Adrenal gland (tissue), 12 donors: Measurements from ENCODE around the gene CEMIP2. TPM values are rescaled to one million over a fixed set of nuclear protein-coding genes. Genes with fewer than 3 reads are reported as not detected.

Source experiments
- DNase-seq, 7 donors: peaks; one replicate each; pipeline ENCODE4 v3.0.0-alpha.2; 2019 to 2020
- H3K27ac ChIP-seq, 5 donors: fragments of 200-600 bp; sonication (generic) in 4 of 5; 1 replicate in 3 of 5; 2 replicates in 2 of 5; pipeline versions ENCODE4 v1.5.1 to v1.8.0; 2016 to 2020; ENCODE audit warnings: mild to moderate bottlenecking in 1 of 5
- H3K27me3 ChIP-seq: fragments of 200-600 bp; 2 replicates; pipeline ENCODE4 v1.8.0; 2021
- H3K36me3 ChIP-seq, 2 donors: fragments of 200-600 bp; replicated peaks in 1 of 2; 1 replicate in 1 of 2; 2 replicates in 1 of 2; pipeline versions ENCODE4 v1.5.1 to v1.8.0; 2018 to 2022
- H3K4me1 ChIP-seq, 2 donors: fragments of 200-600 bp; replicated peaks in 1 of 2; 1 replicate in 1 of 2; 2 replicates in 1 of 2; pipeline versions ENCODE4 v1.5.1 to v1.8.0; 2018 to 2021
- H3K4me3 ChIP-seq, 4 donors: fragments of 200-600 bp; sonication (generic) in 3 of 4; one replicate each; pipeline ENCODE4 v1.5.1; 2016 to 2018
- H3K9me3 ChIP-seq, 3 donors: fragments of 200-600 bp; sonication (generic) in 1 of 3; replicated peaks in 1 of 3; 1 replicate in 2 of 3; 2 replicates in 1 of 3; pipeline versions ENCODE4 v1.5.1 to v1.8.0; 2016 to 2021
- CTCF ChIP-seq, 6 experiments: fragments of 450-650 bp in 4 of 6; fragments of 200-600 bp in 2 of 6; sonication (generic) in 1 of 6; IDR thresholded peaks; 1 replicate in 5 of 6; 2 replicates in 1 of 6; pipeline versions ENCODE4 v1.5.1 to v1.8.0; 2016 to 2021; ENCODE audit warnings: antibody characterized with exemption in 6 of 6, mild to moderate bottlenecking in 2 of 6, moderate library complexity in 1 of 6
- POLR2A ChIP-seq, 2 donors: fragments of 450-650 bp; IDR thresholded peaks; one replicate each; pipeline ENCODE4 v1.6.1; 2017; ENCODE audit warnings: antibody characterized with exemption in 2 of 2, mild to moderate bottlenecking in 2 of 2, moderate library complexity in 1 of 2
- WGBS, 4 donors: extraction: QIAGEN DNeasy Blood & Tissue Kit in 2 of 4; methylation state at CpG; one replicate each; pipeline versions ENCODE4 v1.1.5 to v1.1.7; 2013 to 2017; 5-methylcytosine and 5-hydroxymethylcytosine counted together
- intact Hi-C, 2 donors: fragments of 100-400 bp; cut with DNase I; formaldehyde crosslinking; loops; one replicate each; pipeline versions ENCODE4 v1.14.1 to v1.15.0; 2022 to 2023
- polyA plus RNA-seq, 3 donors: library from polyadenylated mRNA; stranded (reverse); fragments of 200-250 nt in 2 of 3; fragments of 350-450 nt in 1 of 3; fragmentation: Illumina TruSeq in 1 of 3; extraction: RNeasy Lipid Tissue Mini Kit (QIAGEN cat#74804) in 1 of 3; gene quantifications; one replicate each; pipeline ENCODE4 v1.2.3, GENCODE V29; 2013 to 2014
- total RNA-seq, 9 donors: library from RNA; depleted of rRNA in 4 of 9; stranded (reverse); fragments of >200 nt in 4 of 9; fragments of 120-200 nt in 1 of 9; fragmentation: NEBNext Ultra II Directional in 1 of 9; extraction: Animal tissue kit (Norgen Biotek cat#: 25700) in 1 of 9; gene quantifications; one replicate each; pipeline versions ENCODE4 v1.1.0 to v1.2.4, GENCODE V29; 2013 to 2023
- donor health status: healthy with polysubstance abuse.
- donor health status: Bipolar disorder and iron deficiency.
- donor health status: DM: yes; HTN: yes; CAD: no.
- donor health status: DM: no; HTN: no; CAD: no.
- donor health status: DM: no; HTN: no; CAD: no.
- donor health status: DM: yes; HTN: yes; CAD: no.

The CEMIP2 gene
- total and polyA plus RNA-seq, 12 donors: 6.8 to 84.6 (median 24.0) TPM

- Histone ChIP-seq H3K27ac (peak overlapping the region in 1 of 5 donors; percentile 22), H3K9me3 (no peaks in the 10 kb centered on the region), H3K4me3 (no peak overlapping the region), H3K27me3 (no peaks in the 10 kb centered on the region), H3K36me3 (no peaks in the 10 kb centered on the region), H3K4me1 (peaks cover 0 to 16% of the 10 kb centered on the region in 2 donors)
- DNase-seq: no peak
- intact Hi-C loops: loop anchor here in 1 of 2 donors (10.0 kb wide), 1 partner anchor 61 kb away; no protein-coding TSS in a partner anchor
- TF ChIP-seq CTCF (IDR thresholded peaks at IDR 0.05) (no peak), POLR2A (IDR thresholded peaks at IDR 0.05) (no peak)
- 67 to 79% (median 70%) methylated on average over 2 of the region's 2 CpGs for WGBS, 4 donors
These were observed 125.0 kb downstream of the CEMIP2 start for GRCh38 chr9:71643330-71643729.

- Histone ChIP-seq H3K36me3 (no peaks in the 10 kb centered on the region), H3K9me3 (no peaks in the 10 kb centered on the region), H3K27me3 (no peaks in the 10 kb centered on the region), H3K4me1 (peaks cover 0 to 11% of the 10 kb centered on the region in 2 donors), H3K27ac (no peak overlapping the region), H3K4me3 (no peak overlapping the region)
- 81 to 87% (median 82%) methylated on average over 5 of the region's 5 CpGs for WGBS, 4 donors
- TF ChIP-seq POLR2A (IDR thresholded peaks at IDR 0.05): no peak
- TF ChIP-seq CTCF (IDR thresholded peaks at IDR 0.05): no peak
- DNase-seq: peak in 1 of 7 donors; percentile 7
- intact Hi-C loops: loop anchor here in 1 of 2 donors (10.0 kb wide), 1 partner anchor 63 kb away; no protein-coding TSS in a partner anchor
These were observed 126.3 kb downstream of the CEMIP2 start for GRCh38 chr9:71642056-71642455.

GRCh38 chr9:71638627-71639026 lies 129.7 kb downstream of the CEMIP2 start:
- peak; percentile 27 to 74 (median 42) for DNase-seq
- WGBS, 4 donors: 46 to 62% (median 53%) methylated on average over 7 of the region's 7 CpGs
- intact Hi-C loops: no loop called here

GRCh38 chr9:71637926-71638325 lies 130.4 kb downstream of the CEMIP2 start:
- H3K4me1 ChIP-seq: peaks cover 0 to 2% of the 10 kb centered on the region in 2 donors
- 52 to 59% (median 55%) methylated on average over 5 of the region's 5 CpGs for WGBS, 4 donors
- intact Hi-C loops: no loop called here
- H3K4me3 ChIP-seq: no peak overlapping the region
- no peak for DNase-seq
- no peaks in the 10 kb centered on the region for H3K36me3 ChIP-seq
- no peaks in the 10 kb centered on the region for H3K27me3 ChIP-seq
- H3K9me3 ChIP-seq: no peaks in the 10 kb centered on the region
- H3K27ac ChIP-seq: peak overlapping the region in 2 of 5 donors; percentile 71 to 87
- no peak for TF ChIP-seq POLR2A (IDR thresholded peaks at IDR 0.05)
- TF ChIP-seq CTCF (IDR thresholded peaks at IDR 0.05): no peak

More at GRCh38 chr9:71638627-71639026, 129.7 kb downstream of the CEMIP2 start:
- no peaks in the 10 kb centered on the region for H3K9me3 ChIP-seq
- no peaks in the 10 kb centered on the region for H3K36me3 ChIP-seq
- H3K4me3 ChIP-seq: no peak overlapping the region
- TF ChIP-seq POLR2A (IDR thresholded peaks at IDR 0.05) (no peak), CTCF (IDR thresholded peaks at IDR 0.05) (no peak)
- peaks cover 0 to 2% of the 10 kb centered on the region in 2 donors for H3K4me1 ChIP-seq
- peak overlapping the region in 3 of 5 donors; percentile 46 to 87 (median 71) for H3K27ac ChIP-seq
- no peaks in the 10 kb centered on the region for H3K27me3 ChIP-seq
